Ovary (tissue), 3 donors: ENCODE results near the gene OR1F1.

Experiments used
- POLR2A ChIP-seq: fragments of 450-650 bp; IDR thresholded peaks from one replicate; pipeline ENCODE4 v1.6.1; 2017; ENCODE audit warnings: antibody characterized with exemption, mild to moderate bottlenecking, moderate library complexity
- TF ChIP-seq, protein P1 (sequence below), 3 donors: fragments of 450-650 bp in 2 of 3; fragments of 200-600 bp in 1 of 3; IDR thresholded peaks; one replicate each; pipeline versions ENCODE4 v1.5.1 to v1.8.0; 2016 to 2022; ENCODE audit warnings: antibody characterized with exemption in 3 of 3, mild to moderate bottlenecking in 1 of 3
- donor health status: DM: no; HTN: no; CAD: no.

DNA sequence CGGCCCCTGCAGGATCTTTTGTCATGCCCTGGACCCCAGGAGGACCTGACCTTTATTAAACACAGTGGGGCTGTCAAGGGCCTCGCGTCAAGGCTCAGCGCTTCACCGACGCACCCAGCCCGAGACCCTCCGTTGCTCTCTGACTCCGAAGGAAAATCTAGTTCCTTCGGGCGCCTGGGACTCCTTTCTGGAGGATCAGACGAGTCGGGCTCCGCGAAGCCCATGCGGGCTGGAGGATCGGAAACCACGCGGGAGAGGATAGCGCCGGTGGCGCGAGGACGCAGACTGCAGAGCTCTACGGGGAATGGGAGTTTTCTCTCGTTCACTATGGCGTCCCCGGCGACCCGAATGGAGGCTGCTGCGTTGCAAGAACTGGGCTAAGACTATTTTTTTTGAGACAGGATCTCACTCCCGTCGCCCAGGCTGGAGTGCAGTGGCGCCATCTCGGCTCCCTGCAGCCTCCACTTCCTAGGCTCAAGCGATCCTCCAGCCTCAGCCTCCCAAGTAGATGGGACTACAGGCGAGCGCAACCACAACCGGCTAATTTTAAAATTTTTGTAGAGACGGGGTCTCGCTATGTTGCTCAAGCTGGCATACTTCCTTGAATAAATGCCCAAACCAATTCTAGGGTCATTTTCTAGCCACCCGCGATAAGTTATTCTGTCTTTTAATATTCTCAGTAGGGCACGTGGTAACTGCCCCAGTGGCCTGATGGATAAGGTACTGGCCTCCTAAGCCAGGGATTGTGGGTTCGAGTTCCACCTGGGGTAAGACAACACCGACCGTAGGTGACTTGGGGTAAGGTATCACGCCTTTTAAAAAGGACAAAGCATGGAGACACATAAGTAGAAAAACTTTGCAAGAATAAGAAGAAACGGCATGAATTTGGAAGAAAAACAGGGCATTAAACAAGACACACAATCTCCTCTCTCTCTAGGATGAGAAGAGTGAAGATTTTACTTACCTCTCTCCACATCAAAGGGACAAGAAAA lies 5.5 kb downstream of the OR1F1 start:
- TF ChIP-seq, protein P1, sequence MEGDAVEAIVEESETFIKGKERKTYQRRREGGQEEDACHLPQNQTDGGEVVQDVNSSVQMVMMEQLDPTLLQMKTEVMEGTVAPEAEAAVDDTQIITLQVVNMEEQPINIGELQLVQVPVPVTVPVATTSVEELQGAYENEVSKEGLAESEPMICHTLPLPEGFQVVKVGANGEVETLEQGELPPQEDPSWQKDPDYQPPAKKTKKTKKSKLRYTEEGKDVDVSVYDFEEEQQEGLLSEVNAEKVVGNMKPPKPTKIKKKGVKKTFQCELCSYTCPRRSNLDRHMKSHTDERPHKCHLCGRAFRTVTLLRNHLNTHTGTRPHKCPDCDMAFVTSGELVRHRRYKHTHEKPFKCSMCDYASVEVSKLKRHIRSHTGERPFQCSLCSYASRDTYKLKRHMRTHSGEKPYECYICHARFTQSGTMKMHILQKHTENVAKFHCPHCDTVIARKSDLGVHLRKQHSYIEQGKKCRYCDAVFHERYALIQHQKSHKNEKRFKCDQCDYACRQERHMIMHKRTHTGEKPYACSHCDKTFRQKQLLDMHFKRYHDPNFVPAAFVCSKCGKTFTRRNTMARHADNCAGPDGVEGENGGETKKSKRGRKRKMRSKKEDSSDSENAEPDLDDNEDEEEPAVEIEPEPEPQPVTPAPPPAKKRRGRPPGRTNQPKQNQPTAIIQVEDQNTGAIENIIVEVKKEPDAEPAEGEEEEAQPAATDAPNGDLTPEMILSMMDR (IDR thresholded peaks at IDR 0.05) = no peak
- TF ChIP-seq POLR2A = no peak
